ENCODE data around the gene ZFP1.

- no peak for TF ChIP-seq CTCF (IDR thresholded peaks at IDR 0.05; ENCODE audit: poor library complexity)
- no peak for TF ChIP-seq EZH2phosphoT487 (IDR thresholded peaks at IDR 0.05; ENCODE audit: low read depth, severe bottlenecking, unreplicated experiment)
- no peak for TF ChIP-seq EZH2 (IDR thresholded peaks at IDR 0.05; ENCODE audit: borderline replicate concordance)
Measured at GRCh38 chr16:75111961-75112733, 36.2 kb upstream of the ZFP1 start.
